COR-L47 (cell line): ENCODE results near the gene VAV2.
A peak's percentile ranks its signal among the peaks of the same experiment; 100 is the strongest.

ENCODE experiments used
- DNase-seq: peaks from one replicate; lab custom pipeline; 2025; lab: John Stamatoyannopoulos, UW

Gene VAV2

GRCh38 chr9:133796562-133796961, 195.6 kb downstream of the VAV2 start:
- no peak for DNase-seq

GRCh38 chr9:133795049-133795448, 197.1 kb downstream of the VAV2 start:
- DNase-seq = no peak

- no peak for DNase-seq
Measured at GRCh38 chr9:133794016-133794760, 197.9 kb downstream of the VAV2 start.

- DNase-seq = no peak
Measured at GRCh38 chr9:133793471-133793870, 198.7 kb downstream of the VAV2 start.

GRCh38 chr9:133792721-133793470, 199.2 kb downstream of the VAV2 start:
- peak; percentile 51 for DNase-seq

GRCh38 chr9:133791735-133792649, 200.1 kb downstream of the VAV2 start:
- no peak for DNase-seq

GRCh38 chr9:133791069-133791468, 201.1 kb downstream of the VAV2 start:
- DNase-seq = no peak

- DNase-seq = no peak
Measured at GRCh38 chr9:133789778-133790177, 202.3 kb downstream of the VAV2 start.

- DNase-seq = peak; percentile 15
Measured at GRCh38 chr9:133788819-133789717, 203.1 kb downstream of the VAV2 start.

GRCh38 chr9:133788045-133788818, 203.9 kb downstream of the VAV2 start:
- DNase-seq = no peak

GRCh38 chr9:133787754-133788025, 204.4 kb downstream of the VAV2 start:
- no peak for DNase-seq

GRCh38 chr9:133786907-133787753, 205.0 kb downstream of the VAV2 start:
- no peak for DNase-seq

- no peak for DNase-seq
Measured at GRCh38 chr9:133786371-133786753, 205.8 kb downstream of the VAV2 start.

GRCh38 chr9:133785753-133786370, 206.3 kb downstream of the VAV2 start:
- DNase-seq = no peak

GRCh38 chr9:133784731-133785561, 207.2 kb downstream of the VAV2 start:
- no peak for DNase-seq

- DNase-seq = no peak
Measured at GRCh38 chr9:133783331-133783731, 208.8 kb downstream of the VAV2 start.

- peak; percentile 55 for DNase-seq
Measured at GRCh38 chr9:133782157-133783130, 209.7 kb downstream of the VAV2 start.

GRCh38 chr9:133781828-133782135, 210.3 kb downstream of the VAV2 start:
- no peak for DNase-seq
